Peyer's patch (tissue), 4 donors: Measurements from ENCODE around the gene NUDT9.

Source experiments
- POLR2A ChIP-seq, 2 donors: fragments of 450-650 bp; IDR thresholded peaks; one replicate each; pipeline ENCODE4 v1.5.1; 2017; ENCODE audit warnings: antibody characterized with exemption in 2 of 2, mild to moderate bottlenecking in 2 of 2, moderate library complexity in 2 of 2
- TF ChIP-seq, protein P1 (sequence below), 6 experiments: fragments of 450-650 bp in 4 of 6; fragments of 200-600 bp in 2 of 6; sonication (generic) in 1 of 6; IDR thresholded peaks; one replicate each; pipeline ENCODE4 v1.5.1; 2017 to 2019; ENCODE audit warnings: antibody characterized with exemption in 6 of 6, mild to moderate bottlenecking in 3 of 6, moderate library complexity in 1 of 6

DNA sequence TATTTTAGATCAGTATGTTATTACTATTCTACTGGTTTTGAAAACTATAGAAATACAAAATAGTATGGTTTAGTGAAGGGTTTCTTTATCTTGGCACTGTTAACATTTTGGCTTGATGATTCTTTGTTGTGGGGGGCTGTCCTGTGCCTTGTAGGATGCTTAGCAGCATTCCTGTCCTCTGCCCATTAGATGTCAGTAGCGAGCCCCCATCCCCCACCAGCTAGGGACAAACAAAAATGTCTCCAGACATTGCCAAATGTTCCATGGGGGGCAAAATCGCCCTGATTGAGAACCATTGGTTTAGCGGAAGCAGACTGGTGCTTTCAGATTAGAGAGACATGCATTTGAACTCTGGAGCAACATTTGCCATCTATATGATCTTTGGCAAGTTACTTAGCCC lies 83.5 kb downstream of the NUDT9 start:
- TF ChIP-seq, protein P1, sequence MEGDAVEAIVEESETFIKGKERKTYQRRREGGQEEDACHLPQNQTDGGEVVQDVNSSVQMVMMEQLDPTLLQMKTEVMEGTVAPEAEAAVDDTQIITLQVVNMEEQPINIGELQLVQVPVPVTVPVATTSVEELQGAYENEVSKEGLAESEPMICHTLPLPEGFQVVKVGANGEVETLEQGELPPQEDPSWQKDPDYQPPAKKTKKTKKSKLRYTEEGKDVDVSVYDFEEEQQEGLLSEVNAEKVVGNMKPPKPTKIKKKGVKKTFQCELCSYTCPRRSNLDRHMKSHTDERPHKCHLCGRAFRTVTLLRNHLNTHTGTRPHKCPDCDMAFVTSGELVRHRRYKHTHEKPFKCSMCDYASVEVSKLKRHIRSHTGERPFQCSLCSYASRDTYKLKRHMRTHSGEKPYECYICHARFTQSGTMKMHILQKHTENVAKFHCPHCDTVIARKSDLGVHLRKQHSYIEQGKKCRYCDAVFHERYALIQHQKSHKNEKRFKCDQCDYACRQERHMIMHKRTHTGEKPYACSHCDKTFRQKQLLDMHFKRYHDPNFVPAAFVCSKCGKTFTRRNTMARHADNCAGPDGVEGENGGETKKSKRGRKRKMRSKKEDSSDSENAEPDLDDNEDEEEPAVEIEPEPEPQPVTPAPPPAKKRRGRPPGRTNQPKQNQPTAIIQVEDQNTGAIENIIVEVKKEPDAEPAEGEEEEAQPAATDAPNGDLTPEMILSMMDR (IDR thresholded peaks at IDR 0.05): no peak
- TF ChIP-seq POLR2A (IDR thresholded peaks at IDR 0.05): no peak
